SK-N-MC (cell line): ENCODE measurements around the gene PLRG1.
A peak's percentile ranks its signal among the peaks of the same experiment; 100 is the strongest.

Source experiments
- DNase-seq: peaks from one replicate; pipeline ENCODE4 v3.0.0-alpha.2; 2011; ENCODE audit warnings: low read depth, low spot score
- H3K27ac ChIP-seq: fragments of 200-600 bp; sonication (generic); 2 replicates; pipeline ENCODE4 v1.5.1; 2016; ENCODE audit warnings: mixed run types
- H3K36me3 ChIP-seq: fragments of 200-600 bp; sonication (generic); 2 replicates; pipeline ENCODE4 v1.6.1; 2017; ENCODE audit warnings: antibody characterized with exemption, low read length, mixed read lengths; ENCODE audit not compliant: insufficient read depth
- H3K4me3 ChIP-seq: fragments of 200-600 bp; sonication (generic); 2 replicates; pipeline ENCODE4 v1.5.1; 2016
- H3K9ac ChIP-seq: fragments of 200-600 bp; sonication (generic); 2 replicates; pipeline ENCODE4 v1.8.0; 2017; ENCODE audit warnings: mixed run types, mixed read lengths; ENCODE audit not compliant: insufficient read length
- H3K9me3 ChIP-seq: fragments of 200-600 bp; sonication (generic); 2 replicates; pipeline ENCODE4 v1.6.1; 2017; ENCODE audit warnings: low read depth, mild to moderate bottlenecking, antibody characterized with exemption, low read length, moderate library complexity, mixed read lengths
- EZH2 ChIP-seq: fragments of 200-600 bp; sonication (generic); IDR thresholded peaks from one replicate; pipeline ENCODE4 v1.6.1; 2017; ENCODE audit warnings: antibody characterized with exemption
- FOXP2 ChIP-seq: optimal IDR thresholded peaks from 2 replicates; pipeline ENCODE3; 2011; ENCODE audit warnings: mild to moderate bottlenecking, moderate library complexity; ENCODE audit not compliant: insufficient read depth; ENCODE audit errors: extremely low read length, control extremely low read depth
- POLR2AphosphoS5 ChIP-seq: IDR thresholded peaks from 2 replicates; pipeline ENCODE4 v1.6.1; 2012; ENCODE audit warnings: mild to moderate bottlenecking, low read depth, low read length, borderline replicate concordance

The PLRG1 gene

GRCh38 chr4:154519214-154519613 lies 31.0 kb downstream of the PLRG1 start:
- Histone ChIP-seq H3K4me3 (no peak overlapping the region), H3K36me3 (no peaks in the 10 kb centered on the region), H3K9ac (no peak overlapping the region), H3K9me3 (no peaks in the 10 kb centered on the region), H3K27ac (no peak overlapping the region)
- no peak for DNase-seq
- TF ChIP-seq EZH2, result no peak
- TF ChIP-seq FOXP2, result no peak
- no peak for TF ChIP-seq POLR2AphosphoS5

- Histone ChIP-seq H3K36me3 (no peaks in the 10 kb centered on the region), H3K4me3 (no peak overlapping the region), H3K27ac (no peak overlapping the region), H3K9me3 (no peaks in the 10 kb centered on the region), H3K9ac (no peak overlapping the region)
- no peak for DNase-seq
- no peak for TF ChIP-seq FOXP2
- no peak for TF ChIP-seq POLR2AphosphoS5
- TF ChIP-seq EZH2, result no peak
Observed at GRCh38 chr4:154517591-154517990, 32.6 kb downstream of the PLRG1 start.

GRCh38 chr4:154516318-154517029 lies 33.7 kb downstream of the PLRG1 start:
- no peak for DNase-seq
- TF ChIP-seq POLR2AphosphoS5 (no peak), EZH2 (no peak), FOXP2 (no peak)
- no peak overlapping the region for H3K9ac ChIP-seq
- no peak overlapping the region for H3K27ac ChIP-seq
- no peaks in the 10 kb centered on the region for H3K36me3 ChIP-seq
- H3K4me3 ChIP-seq, result no peak overlapping the region
- H3K9me3 ChIP-seq, result no peaks in the 10 kb centered on the region

GRCh38 chr4:154511981-154512380 lies 38.2 kb downstream of the PLRG1 start:
- TF ChIP-seq FOXP2 (no peak), EZH2 (no peak), POLR2AphosphoS5 (no peak)
- H3K27ac ChIP-seq, result no peak overlapping the region
- no peak for DNase-seq
- no peaks in the 10 kb centered on the region for H3K9me3 ChIP-seq
- no peaks in the 10 kb centered on the region for H3K36me3 ChIP-seq
- no peak overlapping the region for H3K4me3 ChIP-seq
- no peak overlapping the region for H3K9ac ChIP-seq

- no peak for TF ChIP-seq POLR2AphosphoS5
- TF ChIP-seq EZH2, result no peak
- TF ChIP-seq FOXP2, result no peak
- H3K9me3 ChIP-seq, result no peaks in the 10 kb centered on the region
- no peak for DNase-seq
- no peak overlapping the region for H3K4me3 ChIP-seq
- H3K27ac ChIP-seq, result no peak overlapping the region
- H3K36me3 ChIP-seq, result no peaks in the 10 kb centered on the region
- H3K9ac ChIP-seq, result no peak overlapping the region
Observed at GRCh38 chr4:154511548-154511947, 38.7 kb downstream of the PLRG1 start.

GRCh38 chr4:154507156-154507555 lies 43.0 kb downstream of the PLRG1 start:
- no peaks in the 10 kb centered on the region for H3K9me3 ChIP-seq
- H3K9ac ChIP-seq, result no peak overlapping the region
- H3K4me3 ChIP-seq, result no peak overlapping the region
- no peaks in the 10 kb centered on the region for H3K36me3 ChIP-seq
- no peak for DNase-seq
- TF ChIP-seq FOXP2 (no peak), POLR2AphosphoS5 (no peak), EZH2 (no peak)
- no peak overlapping the region for H3K27ac ChIP-seq

GRCh38 chr4:154506253-154506652 lies 43.9 kb downstream of the PLRG1 start:
- Histone ChIP-seq H3K9me3 (no peaks in the 10 kb centered on the region), H3K36me3 (no peaks in the 10 kb centered on the region), H3K4me3 (no peak overlapping the region), H3K9ac (no peak overlapping the region), H3K27ac (no peak overlapping the region)
- no peak for TF ChIP-seq FOXP2
- TF ChIP-seq POLR2AphosphoS5, result no peak
- TF ChIP-seq EZH2, result no peak
- DNase-seq, result peak; percentile 20

- Histone ChIP-seq H3K9ac (no peak overlapping the region), H3K27ac (no peak overlapping the region), H3K4me3 (no peak overlapping the region), H3K9me3 (no peaks in the 10 kb centered on the region), H3K36me3 (no peaks in the 10 kb centered on the region)
- no peak for DNase-seq
- TF ChIP-seq FOXP2, result no peak
- no peak for TF ChIP-seq EZH2
Observed at GRCh38 chr4:154503598-154503997, 46.6 kb downstream of the PLRG1 start.

GRCh38 chr4:154502111-154502510 lies 48.1 kb downstream of the PLRG1 start:
- no peak overlapping the region for H3K27ac ChIP-seq
- TF ChIP-seq EZH2, result no peak
- TF ChIP-seq FOXP2, result no peak
- no peak for TF ChIP-seq POLR2AphosphoS5
- H3K9ac ChIP-seq, result no peak overlapping the region
- no peak for DNase-seq
- H3K9me3 ChIP-seq, result no peaks in the 10 kb centered on the region
- H3K4me3 ChIP-seq, result no peak overlapping the region
- H3K36me3 ChIP-seq, result no peaks in the 10 kb centered on the region
